Astrocyte (in vitro differentiated cells and primary cell): Measurements from ENCODE around the gene RANBP17. TPM values are rescaled to one million over a fixed set of nuclear protein-coding genes. Genes with fewer than 3 reads are reported as not detected.

ENCODE experiments used
- DNase-seq: peaks from one replicate; pipeline ENCODE4 v3.0.0-alpha.2; 2010; ENCODE audit warnings: low read depth
- FAIRE-seq: peaks from 2 replicates; lab custom pipeline; 2011; peaks lifted over from hg19 to GRCh38; lab: Jason Lieb, UNC
- H2AFZ ChIP-seq: 2 replicates; pipeline ENCODE4 v1.6.0; 2012; ENCODE audit warnings: low read depth, low read length, inconsistent platforms
- H3K27ac ChIP-seq: 2 replicates; pipeline ENCODE4 v1.5.1; 2011; ENCODE audit warnings: low read depth, low read length, inconsistent platforms
- H3K27me3 ChIP-seq: 2 replicates; pipeline ENCODE4 v1.6.0; 2011; ENCODE audit warnings: low read length, inconsistent platforms; ENCODE audit not compliant: insufficient read depth
- H3K36me3 ChIP-seq: 2 replicates; pipeline ENCODE4 v1.5.1; 2011; ENCODE audit warnings: low read length, inconsistent platforms; ENCODE audit not compliant: insufficient read depth
- H3K4me1 ChIP-seq: 2 replicates; pipeline ENCODE4 v1.5.1; 2011; ENCODE audit warnings: low read length, inconsistent platforms; ENCODE audit not compliant: insufficient read depth
- H3K4me2 ChIP-seq: 2 replicates; pipeline ENCODE4 v1.6.0; 2012; ENCODE audit warnings: low read length, inconsistent platforms
- H3K4me3 ChIP-seq: 2 replicates; pipeline ENCODE4 v1.5.1; 2011; ENCODE audit warnings: low read depth, mild to moderate bottlenecking, low read length, inconsistent platforms; ENCODE audit not compliant: insufficient read depth
- H3K79me2 ChIP-seq: 2 replicates; pipeline ENCODE4 v1.6.0; 2012; ENCODE audit warnings: mild to moderate bottlenecking, low read length, inconsistent platforms; ENCODE audit not compliant: insufficient read depth
- H3K9ac ChIP-seq: 2 replicates; pipeline ENCODE4 v1.6.0; 2012; ENCODE audit warnings: mild to moderate bottlenecking, low read length, inconsistent platforms
- H3K9me3 ChIP-seq: 2 replicates; pipeline ENCODE4 v1.5.1; 2012; ENCODE audit warnings: low read depth, mild to moderate bottlenecking, low read length, inconsistent platforms; ENCODE audit not compliant: insufficient read depth
- H4K20me1 ChIP-seq: 2 replicates; pipeline ENCODE4 v1.6.0; 2012; ENCODE audit warnings: low read length, inconsistent platforms; ENCODE audit not compliant: insufficient read depth
- H3K27ac Mint-ChIP-seq: one replicate; pipeline ENCODE4 v1.8.0; 2021; ENCODE audit warnings: mild to moderate bottlenecking, mixed read lengths; ENCODE audit not compliant: unreplicated experiment
- H3K27me3 Mint-ChIP-seq: one replicate; pipeline ENCODE4 v1.8.0; 2021; ENCODE audit warnings: low read depth, mixed read lengths; ENCODE audit not compliant: unreplicated experiment
- H3K36me3 Mint-ChIP-seq: one replicate; pipeline ENCODE4 v1.8.0; 2021; ENCODE audit warnings: low read depth, mixed read lengths; ENCODE audit not compliant: unreplicated experiment
- H3K4me1 Mint-ChIP-seq: one replicate; pipeline ENCODE4 v1.8.0; 2021; ENCODE audit warnings: low read depth, mixed read lengths; ENCODE audit not compliant: unreplicated experiment
- H3K4me3 Mint-ChIP-seq: one replicate; pipeline ENCODE4 v1.8.0; 2021; ENCODE audit warnings: mild to moderate bottlenecking, moderate library complexity, mixed read lengths; ENCODE audit not compliant: unreplicated experiment
- H3K9me3 Mint-ChIP-seq: one replicate; pipeline ENCODE4 v1.8.0; 2021; ENCODE audit warnings: mild to moderate bottlenecking, mixed read lengths; ENCODE audit not compliant: unreplicated experiment
- CTCF ChIP-seq: IDR thresholded peaks from 2 replicates; pipeline ENCODE4 v1.5.1; 2011; ENCODE audit warnings: low read depth, mild to moderate bottlenecking, inconsistent platforms, low read length, moderate library complexity; ENCODE audit not compliant: insufficient read depth
- EZH2 ChIP-seq: IDR thresholded peaks from 2 replicates; pipeline ENCODE4 v1.6.1; 2012; ENCODE audit warnings: mild to moderate bottlenecking, low read length, inconsistent platforms; ENCODE audit not compliant: insufficient read depth
- total RNA-seq: library from RNA; stranded (reverse); gene quantifications from 2 replicates; pipeline ENCODE4 v1.2.1, GENCODE V29; 2021

Gene RANBP17
- total RNA-seq, 1 donor from 2014 or later = 16.2 TPM

DNA sequence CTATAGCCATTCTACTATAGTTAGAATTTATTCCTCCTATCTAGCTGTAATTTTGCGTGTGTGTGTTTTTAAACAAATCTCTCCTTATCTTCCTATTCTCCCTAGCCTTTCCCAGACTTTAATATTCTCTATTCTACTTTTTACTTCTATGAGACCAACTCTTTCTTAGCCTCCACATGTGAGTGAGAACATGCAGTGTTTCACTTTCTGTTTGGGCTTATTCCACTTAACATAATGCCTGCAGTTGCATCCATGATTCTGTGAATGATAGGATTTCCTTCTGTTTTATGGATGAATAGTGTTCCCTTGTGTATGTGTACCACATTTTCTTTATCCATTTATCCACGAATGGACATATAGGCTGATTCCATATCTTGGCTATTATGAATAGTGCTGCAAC, 254.9 kb downstream of the RANBP17 start:
- Mint-ChIP-seq H3K27ac (no peak overlapping the region), H3K4me1 (no peaks in the 10 kb centered on the region), H3K27me3 (no peaks in the 10 kb centered on the region), H3K4me3 (no peak overlapping the region), H3K9me3 (peaks cover 6% of the 10 kb centered on the region), H3K36me3 (peaks cover 2% of the 10 kb centered on the region)
- H3K4me2 ChIP-seq = no peak overlapping the region
- H3K4me1 ChIP-seq = no peaks in the 10 kb centered on the region
- H3K79me2 ChIP-seq = no peaks in the 10 kb centered on the region
- H3K9ac ChIP-seq = no peak overlapping the region
- DNase-seq (no peak), FAIRE-seq (no peak)
- H3K27ac ChIP-seq = no peak overlapping the region
- H3K9me3 ChIP-seq = no peaks in the 10 kb centered on the region
- no peaks in the 10 kb centered on the region for H3K36me3 ChIP-seq
- no peaks in the 10 kb centered on the region for H3K27me3 ChIP-seq
- no peak overlapping the region for H3K4me3 ChIP-seq
- H4K20me1 ChIP-seq = no peaks in the 10 kb centered on the region
- no peak for TF ChIP-seq EZH2
- TF ChIP-seq CTCF = no peak
- H2AFZ ChIP-seq = no peak overlapping the region

DNA sequence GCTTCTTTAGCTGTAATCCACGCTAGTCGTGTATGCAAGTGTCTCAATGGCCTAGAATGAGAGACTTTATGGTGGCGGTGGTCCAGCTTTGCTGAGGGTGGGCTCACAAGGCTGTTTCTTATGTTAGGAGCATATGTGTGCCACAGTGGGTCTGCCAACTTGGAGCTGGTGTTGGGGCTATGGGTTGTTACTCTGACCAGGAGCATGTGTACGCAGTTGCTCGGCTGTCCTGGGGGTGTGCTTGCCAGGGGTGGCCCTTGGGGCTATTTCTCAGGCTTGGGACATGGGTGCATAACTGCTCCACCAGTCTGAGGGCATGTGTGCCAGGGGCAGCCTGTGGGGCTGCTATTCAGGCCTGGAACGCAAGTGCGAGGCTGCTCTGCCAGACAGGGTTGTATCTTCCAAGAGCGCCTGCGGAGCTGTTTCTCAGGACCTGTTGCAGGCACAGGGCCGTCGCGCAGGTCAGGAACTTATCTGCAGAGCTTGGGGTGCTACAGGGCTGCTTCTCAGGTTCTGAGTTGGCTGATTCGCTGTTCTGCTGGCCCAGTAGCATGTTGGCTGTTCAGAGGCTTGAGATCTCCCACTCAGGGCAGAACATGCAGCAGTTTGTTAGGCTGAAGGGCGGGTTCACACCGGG, 259.3 kb downstream of the RANBP17 start:
- Histone ChIP-seq H3K36me3 (no peaks in the 10 kb centered on the region), H3K9me3 (no peaks in the 10 kb centered on the region), H3K79me2 (no peaks in the 10 kb centered on the region), H3K4me3 (no peak overlapping the region), H3K9ac (no peak overlapping the region), H3K4me2 (no peak overlapping the region), H2AFZ (no peak overlapping the region), H3K4me1 (no peaks in the 10 kb centered on the region), H3K27ac (no peak overlapping the region), H4K20me1 (no peaks in the 10 kb centered on the region), H3K27me3 (no peaks in the 10 kb centered on the region)
- Mint-ChIP-seq H3K9me3 (peaks cover 6% of the 10 kb centered on the region), H3K4me1 (peaks cover 4% of the 10 kb centered on the region), H3K27ac (no peak overlapping the region), H3K36me3 (peaks cover 7% of the 10 kb centered on the region), H3K27me3 (no peaks in the 10 kb centered on the region), H3K4me3 (no peak overlapping the region)
- DNase-seq (no peak), FAIRE-seq (no peak)
- no peak for TF ChIP-seq CTCF
- no peak for TF ChIP-seq EZH2

DNA sequence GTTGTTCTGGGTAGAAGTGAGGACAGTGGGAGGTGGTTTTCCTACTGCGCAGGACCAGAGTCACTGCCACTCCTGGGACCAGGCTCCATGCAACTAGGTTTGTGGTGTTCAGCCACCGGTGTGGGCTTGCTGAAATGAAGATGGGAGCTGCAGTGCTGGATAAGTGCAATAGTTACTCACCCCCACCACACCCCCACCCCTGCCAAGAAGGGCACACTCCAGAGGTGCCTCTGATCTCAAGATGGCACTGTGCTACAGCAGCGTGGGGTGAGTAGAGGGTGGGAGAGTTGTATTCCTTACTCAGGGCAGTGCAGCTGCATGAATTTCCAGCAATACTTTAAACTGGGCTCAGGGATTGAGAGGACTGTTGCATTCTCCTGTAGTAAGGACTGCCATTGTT, 259.8 kb downstream of the RANBP17 start:
- TF ChIP-seq EZH2 (no peak), CTCF (no peak)
- no peak for FAIRE-seq

More for the DNA sequence above, 259.8 kb downstream of the RANBP17 start:
- no peaks in the 10 kb centered on the region for H3K36me3 ChIP-seq
- no peak overlapping the region for H3K9ac ChIP-seq
- Mint-ChIP-seq H3K9me3 (peaks cover 6% of the 10 kb centered on the region), H3K36me3 (peaks cover 7% of the 10 kb centered on the region), H3K27me3 (no peaks in the 10 kb centered on the region), H3K27ac (no peak overlapping the region), H3K4me1 (peaks cover 4% of the 10 kb centered on the region), H3K4me3 (no peak overlapping the region)
- no peaks in the 10 kb centered on the region for H3K27me3 ChIP-seq
- H3K79me2 ChIP-seq = no peaks in the 10 kb centered on the region
- no peak overlapping the region for H3K27ac ChIP-seq
- H3K9me3 ChIP-seq = no peaks in the 10 kb centered on the region
- no peak for DNase-seq
- no peak overlapping the region for H2AFZ ChIP-seq
- H4K20me1 ChIP-seq = no peaks in the 10 kb centered on the region
- H3K4me1 ChIP-seq = no peaks in the 10 kb centered on the region
- no peak overlapping the region for H3K4me3 ChIP-seq
- H3K4me2 ChIP-seq = no peak overlapping the region
